ENCODE results near the gene UBL5.

Gene UBL5

DNA sequence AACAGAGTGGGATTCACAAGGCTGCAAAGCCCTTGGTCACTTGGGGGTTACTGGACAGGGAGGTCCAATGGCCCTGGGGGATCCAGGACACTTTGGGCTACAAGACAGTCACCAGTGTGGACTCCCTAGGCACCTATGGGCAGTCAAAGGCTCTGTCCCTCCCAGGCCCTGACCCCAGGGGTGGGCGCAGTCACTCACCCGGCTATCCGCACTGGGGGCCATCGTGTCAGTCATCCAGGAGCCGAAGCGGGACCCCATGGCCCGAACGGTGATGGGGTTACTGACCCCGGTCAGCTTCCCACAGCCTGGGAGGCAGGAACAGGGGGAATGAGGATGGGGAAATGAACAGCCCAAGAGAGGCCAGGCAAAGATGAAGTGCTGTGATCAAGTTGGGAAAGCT, 28.9 kb downstream of the UBL5 start:
- DNase-seq: no peak

DNA sequence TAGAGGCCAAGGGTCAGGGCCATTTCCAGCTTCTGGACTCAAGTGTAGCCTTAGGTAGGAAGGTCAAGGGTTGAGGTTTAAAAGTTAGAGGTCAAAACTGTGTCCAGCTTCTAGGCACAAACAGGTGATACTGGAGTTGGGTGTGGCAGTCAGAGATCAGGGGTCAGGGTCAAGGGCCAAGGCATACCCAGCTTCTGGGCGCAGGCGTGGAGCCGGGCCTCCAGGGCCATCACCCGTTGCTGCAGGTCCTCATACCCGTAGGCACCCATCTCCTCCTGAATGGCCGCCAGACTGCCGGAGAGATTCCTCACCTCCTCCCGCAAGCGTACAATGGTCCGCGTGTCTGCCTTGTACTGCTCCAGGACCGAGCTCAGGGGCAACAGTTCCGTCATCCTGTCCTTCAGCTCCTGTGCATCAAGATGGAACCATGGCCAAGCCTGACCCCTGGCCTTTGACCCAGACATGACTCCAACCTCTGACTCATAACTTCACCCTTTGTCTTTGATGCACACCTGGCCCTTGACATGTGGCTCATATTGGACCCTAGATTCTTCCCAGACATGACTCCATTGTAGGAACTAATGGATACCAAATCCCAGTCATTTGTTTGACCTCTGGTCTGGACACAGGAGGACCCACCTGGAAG, 29.5 kb downstream of the UBL5 start:
- DNase-seq: no peak

DNA sequence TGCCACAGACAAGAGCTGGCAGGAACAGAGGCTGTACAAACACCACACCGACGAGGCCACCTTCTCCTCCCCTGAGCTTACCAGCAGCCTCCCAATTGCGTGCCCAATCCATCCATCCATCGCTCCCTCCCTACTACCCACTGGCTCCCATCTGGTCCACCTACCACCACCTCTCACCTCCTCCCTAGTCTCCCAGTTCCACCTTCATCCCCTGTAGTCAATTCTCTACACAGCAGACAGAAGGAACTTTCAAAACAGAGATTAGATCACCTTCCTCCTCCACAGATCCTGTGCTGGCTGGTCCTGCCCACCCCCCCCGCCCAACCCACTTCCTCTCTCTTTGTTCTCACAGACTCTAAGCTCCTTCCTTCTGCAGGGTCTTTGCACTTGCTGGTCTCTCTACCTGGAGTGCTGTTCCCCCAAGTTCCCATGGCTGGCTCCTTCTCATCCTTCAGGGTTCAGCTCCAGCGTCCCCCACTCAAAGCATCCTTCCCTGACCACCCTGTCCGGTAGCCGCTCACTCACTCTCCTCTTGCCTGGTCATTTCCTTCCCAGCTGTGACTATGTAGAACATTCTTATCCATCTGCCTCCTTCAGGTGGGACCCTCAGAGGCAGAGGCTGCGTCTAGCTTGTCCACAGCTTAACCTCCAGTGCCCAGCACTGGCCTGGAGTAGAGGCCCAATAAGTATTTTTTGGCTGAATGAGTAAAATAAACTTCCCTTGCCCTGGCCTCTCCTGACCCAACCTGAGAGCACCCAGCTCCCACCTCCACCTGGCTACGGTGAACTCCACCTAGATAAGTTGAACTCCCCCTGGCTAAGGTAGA, 30.4 kb downstream of the UBL5 start:
- DNase-seq: no peak

DNA sequence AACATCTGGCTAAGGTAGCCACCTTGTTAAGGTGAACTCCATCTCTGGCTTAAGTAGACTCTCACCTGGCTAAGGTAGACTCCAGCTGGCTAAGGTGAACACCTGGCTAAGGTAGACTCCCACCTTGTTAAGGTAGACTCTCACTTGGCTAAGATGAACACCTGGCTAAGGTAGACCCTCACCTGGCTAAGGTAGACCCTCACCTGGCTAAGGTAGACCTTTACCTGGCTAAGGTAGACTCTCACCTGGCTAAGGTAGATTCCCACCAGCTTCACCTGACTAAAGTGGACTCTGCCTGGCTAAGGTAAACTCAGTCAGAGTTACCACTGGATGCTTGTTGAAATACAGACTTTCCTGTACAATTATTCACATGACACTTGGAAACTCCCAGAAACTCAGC, 31.0 kb downstream of the UBL5 start:
- no peak for DNase-seq

DNA sequence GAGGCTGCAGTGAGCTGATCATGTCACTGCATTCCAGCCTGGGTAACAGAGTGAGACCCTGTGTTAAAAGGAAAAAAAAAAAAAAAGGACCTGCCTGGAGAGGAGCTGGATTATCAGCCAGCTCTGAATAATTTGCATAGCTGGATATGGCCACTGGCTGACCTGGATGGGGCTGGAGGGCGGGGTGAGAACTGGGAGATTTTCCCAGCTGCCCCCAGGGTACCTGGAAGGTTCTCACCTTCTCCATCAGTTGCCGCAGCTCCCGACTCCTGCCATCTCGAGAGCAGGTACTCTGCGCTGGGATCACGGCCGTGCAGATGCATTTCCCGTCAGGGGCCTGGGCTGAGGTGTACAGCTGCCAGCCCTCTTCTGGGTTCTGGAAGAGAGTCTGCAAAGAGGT, 32.7 kb downstream of the UBL5 start:
- DNase-seq: no peak

GRCh38 chr19:9861503-9861902, 33.8 kb downstream of the UBL5 start:
- DNase-seq: no peak

DNA sequence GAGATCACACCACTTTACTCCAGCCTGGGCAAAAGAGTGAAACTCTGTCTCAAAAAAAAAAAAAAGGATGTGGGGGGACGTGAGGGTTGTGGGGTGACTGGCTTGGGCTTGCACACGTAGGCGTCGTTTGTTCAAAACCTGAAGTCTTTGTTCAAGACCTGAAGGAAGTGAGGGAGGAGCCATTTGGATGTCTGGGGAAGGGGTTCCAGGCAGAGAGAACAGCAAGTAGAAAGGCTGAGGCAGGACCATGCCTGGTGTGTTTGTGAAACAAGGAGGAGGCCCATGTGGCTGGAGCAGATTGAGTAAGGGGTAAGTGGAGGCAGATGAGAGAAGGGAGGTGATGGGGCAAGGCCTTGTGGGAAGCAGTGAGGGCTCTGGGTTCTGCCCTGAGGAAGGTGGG, 35.2 kb downstream of the UBL5 start:
- DNase-seq: no peak

- DNase-seq: no peak
Observed at GRCh38 chr19:9863759-9864158, 36.0 kb downstream of the UBL5 start.

- DNase-seq: no peak
Observed at GRCh38 chr19:9865732-9866501, 38.2 kb downstream of the UBL5 start.

- no peak for DNase-seq
Observed at GRCh38 chr19:9868983-9869617, 41.4 kb downstream of the UBL5 start.

GRCh38 chr19:9871626-9872338, 44.1 kb downstream of the UBL5 start:
- no peak for DNase-seq

- no peak for DNase-seq
Observed at GRCh38 chr19:9872618-9873242, 45.0 kb downstream of the UBL5 start.

DNA sequence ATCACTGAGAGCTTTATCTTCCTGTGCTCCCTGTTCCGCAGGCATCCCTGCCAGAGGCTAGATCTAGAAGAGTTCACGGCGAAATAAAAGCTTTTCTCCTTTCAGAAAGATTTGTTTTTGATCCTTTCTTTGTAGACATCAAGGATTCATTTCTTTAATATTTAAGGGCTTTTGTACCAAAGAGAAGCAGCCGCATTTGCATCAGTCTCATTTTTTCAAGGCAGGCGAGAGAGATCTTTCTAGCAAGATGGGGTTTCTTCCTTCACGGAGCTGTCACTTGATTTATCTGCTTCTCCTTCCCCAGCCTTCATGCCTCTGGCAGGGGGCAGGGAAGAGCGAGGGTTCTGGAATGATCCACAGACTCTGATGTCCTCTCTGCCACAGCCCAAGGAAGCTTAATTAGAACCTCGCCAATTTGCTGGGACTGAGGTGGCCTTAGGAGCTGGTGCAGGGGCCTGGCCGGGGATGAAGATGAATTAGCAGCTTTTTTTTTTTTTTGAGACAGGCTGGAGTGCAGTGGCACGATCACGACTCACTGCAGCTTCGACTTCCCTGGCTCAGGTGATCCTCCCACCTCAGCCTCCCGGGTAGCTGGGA, 47.4 kb downstream of the UBL5 start:
- no peak for DNase-seq

GRCh38 chr19:9875796-9876195, 48.1 kb downstream of the UBL5 start:
- DNase-seq: no peak

GRCh38 chr19:9877780-9878510, 50.2 kb downstream of the UBL5 start:
- no peak for DNase-seq

DNA sequence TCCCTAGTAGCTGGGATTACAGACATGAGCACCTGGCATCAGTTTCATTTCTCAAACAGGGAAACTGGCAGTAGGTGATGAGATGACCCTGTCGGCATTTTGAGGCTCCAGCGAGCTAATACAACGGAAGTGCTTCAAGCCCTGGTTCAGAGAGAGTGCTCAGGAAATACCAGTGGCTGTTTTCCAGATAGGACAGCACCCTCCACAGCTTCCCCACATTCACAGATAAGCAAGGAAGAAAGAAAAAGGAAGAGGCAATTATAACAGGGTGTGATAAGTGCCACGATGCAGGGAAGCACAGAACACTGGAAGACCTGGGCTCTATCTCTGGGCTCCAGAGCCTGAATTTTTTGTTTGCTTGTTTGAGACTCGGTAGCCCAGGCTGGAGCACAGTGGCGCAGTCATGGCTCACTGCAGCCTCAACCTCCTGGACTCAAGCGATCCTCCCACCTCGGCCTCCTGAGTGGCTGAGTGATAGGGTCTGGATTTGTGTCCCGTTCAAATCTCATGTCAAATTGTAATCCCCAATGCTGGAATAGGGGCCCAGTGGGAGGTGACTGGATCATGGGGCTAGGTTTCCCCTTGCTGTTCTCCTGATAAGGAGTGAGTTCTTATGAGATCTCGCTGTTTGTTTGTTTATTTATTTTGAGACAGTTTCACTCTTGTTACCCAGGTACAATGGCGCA, 50.9 kb downstream of the UBL5 start:
- no peak for DNase-seq
